Measurements from ENCODE around the gene BNC2.

Gene BNC2

DNA sequence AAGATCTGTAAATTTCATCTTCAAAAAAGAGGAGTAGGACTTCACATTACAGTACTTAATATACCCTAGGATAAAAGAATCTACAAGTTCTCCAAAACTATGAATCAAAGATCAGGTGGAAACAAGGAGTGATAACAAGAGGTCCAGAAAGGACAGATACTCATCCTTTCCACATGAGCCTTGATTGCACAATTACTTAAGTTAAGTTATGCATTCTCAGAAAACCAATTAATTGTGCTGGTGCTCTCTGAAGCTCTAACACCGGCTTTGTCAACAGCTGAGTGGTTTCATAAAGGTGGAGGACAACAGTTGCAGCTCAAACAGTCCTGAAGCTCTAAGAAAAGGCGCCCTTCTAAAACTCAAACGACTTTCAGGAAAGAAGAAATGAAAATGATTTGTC is 251.9 kb downstream of the BNC2 start:
- TF ChIP-seq, protein P1, sequence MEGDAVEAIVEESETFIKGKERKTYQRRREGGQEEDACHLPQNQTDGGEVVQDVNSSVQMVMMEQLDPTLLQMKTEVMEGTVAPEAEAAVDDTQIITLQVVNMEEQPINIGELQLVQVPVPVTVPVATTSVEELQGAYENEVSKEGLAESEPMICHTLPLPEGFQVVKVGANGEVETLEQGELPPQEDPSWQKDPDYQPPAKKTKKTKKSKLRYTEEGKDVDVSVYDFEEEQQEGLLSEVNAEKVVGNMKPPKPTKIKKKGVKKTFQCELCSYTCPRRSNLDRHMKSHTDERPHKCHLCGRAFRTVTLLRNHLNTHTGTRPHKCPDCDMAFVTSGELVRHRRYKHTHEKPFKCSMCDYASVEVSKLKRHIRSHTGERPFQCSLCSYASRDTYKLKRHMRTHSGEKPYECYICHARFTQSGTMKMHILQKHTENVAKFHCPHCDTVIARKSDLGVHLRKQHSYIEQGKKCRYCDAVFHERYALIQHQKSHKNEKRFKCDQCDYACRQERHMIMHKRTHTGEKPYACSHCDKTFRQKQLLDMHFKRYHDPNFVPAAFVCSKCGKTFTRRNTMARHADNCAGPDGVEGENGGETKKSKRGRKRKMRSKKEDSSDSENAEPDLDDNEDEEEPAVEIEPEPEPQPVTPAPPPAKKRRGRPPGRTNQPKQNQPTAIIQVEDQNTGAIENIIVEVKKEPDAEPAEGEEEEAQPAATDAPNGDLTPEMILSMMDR (IDR thresholded peaks at IDR 0.05; ENCODE audit: low read depth, low read length) = no peak
- no peak for DNase-seq (ENCODE audit: extremely low read depth, low read depth)

DNA sequence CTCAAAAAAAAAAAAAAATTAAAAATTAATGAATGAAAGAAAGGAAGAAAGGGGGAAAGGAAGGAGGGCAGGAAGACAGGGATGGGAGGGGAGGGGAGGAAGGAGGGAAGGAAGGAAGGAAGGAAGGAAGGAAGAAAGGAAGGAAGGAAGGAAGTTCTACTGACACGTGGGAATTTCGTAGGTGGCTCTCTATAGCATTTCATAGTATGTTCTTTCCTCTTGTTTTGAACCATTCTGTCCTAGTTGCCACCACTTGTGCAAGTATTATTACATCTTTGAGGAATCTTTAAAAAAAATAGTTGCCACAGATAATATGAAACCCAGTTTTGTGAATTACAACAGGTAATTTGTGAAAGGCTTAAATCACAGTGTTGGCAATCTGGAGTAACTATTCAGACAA is 253.8 kb downstream of the BNC2 start:
- DNase-seq (ENCODE audit: extremely low read depth, low read depth) = no peak
- TF ChIP-seq, protein P1 (IDR thresholded peaks at IDR 0.05; ENCODE audit: low read depth, low read length) = no peak

DNA sequence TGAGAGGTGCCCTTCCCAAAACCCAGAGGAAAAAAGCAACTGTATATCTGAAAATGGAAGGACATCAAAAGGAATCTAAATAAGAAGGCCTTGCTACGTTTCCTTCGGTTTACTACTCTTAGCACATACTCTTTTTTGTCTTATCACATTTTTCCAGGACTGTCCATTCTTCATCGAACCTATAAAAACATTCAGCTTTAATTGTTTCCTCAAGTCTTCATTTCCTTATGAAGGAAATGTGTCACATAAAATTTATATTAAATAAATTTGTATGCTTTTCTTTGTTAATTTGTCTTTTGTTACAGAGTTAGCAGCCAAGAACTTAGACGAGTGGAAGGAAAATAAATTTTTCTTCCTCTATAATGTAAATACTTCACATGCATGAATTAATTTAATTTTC is 255.0 kb downstream of the BNC2 start:
- DNase-seq (ENCODE audit: extremely low read depth, low read depth) = no peak
- TF ChIP-seq, protein P1 (IDR thresholded peaks at IDR 0.05; ENCODE audit: low read depth, low read length) = no peak

DNA sequence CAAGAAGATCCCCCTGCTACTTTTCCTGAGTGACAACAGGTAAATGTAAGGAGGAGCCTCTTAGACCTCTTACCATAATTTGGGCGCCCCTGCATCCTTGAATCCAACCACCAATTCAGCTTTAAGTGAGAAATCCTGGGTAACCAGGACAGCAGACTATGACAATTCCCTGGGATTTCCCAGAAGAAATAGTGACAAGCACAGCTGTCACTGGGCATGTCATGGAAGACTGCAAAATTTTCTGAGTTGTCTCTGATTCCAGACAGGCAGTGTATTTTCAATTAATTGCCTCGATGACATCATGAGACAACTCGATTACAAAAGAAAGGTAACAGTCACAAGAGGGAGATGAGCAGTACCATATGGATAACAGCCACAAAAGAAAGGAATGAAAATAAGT is 256.9 kb downstream of the BNC2 start:
- no peak for DNase-seq (ENCODE audit: extremely low read depth, low read depth)
- TF ChIP-seq, protein P1 (IDR thresholded peaks at IDR 0.05; ENCODE audit: low read depth, low read length) = no peak

DNA sequence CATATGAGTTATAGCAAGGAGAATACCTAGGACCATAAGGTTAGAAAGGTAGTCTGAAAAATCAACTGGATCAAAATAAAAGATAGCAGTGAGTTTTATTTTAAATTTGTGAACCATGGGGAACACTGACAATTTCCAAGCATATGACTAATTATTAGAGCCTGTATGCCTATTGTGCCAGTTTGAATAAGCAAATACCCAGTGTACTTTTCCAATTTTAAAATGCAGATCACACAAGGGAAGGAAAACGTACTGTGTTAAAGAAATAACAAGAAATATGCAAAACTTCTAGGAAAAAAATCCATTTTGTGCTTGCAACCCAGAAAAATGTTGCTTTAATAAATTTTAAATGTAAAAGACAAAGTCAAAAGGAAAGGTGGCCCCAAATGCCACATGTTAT is 257.4 kb downstream of the BNC2 start:
- TF ChIP-seq, protein P1 (IDR thresholded peaks at IDR 0.05; ENCODE audit: low read depth, low read length) = no peak
- DNase-seq (ENCODE audit: extremely low read depth, low read depth) = no peak

DNA sequence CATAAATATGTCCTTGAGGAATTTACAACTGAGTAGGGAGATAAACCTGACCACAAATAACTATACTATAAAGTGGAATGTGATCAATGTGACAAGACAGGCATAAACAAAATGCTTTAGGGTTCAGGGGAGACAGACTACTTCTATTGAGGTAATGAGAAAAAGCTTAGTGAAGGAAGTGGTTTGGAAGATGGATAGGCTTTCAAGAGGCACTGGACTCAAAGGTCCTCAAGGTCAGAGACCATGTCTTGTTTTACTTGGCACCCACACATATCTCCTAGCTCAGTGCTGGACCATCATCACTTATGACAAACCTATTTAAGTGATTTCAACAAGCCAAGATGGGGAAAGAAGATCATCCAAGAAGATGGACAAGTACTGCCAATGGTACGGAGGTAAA is 257.8 kb downstream of the BNC2 start:
- no peak for DNase-seq (ENCODE audit: extremely low read depth, low read depth)
- TF ChIP-seq, protein P1 (IDR thresholded peaks at IDR 0.05; ENCODE audit: low read depth, low read length) = no peak

DNA sequence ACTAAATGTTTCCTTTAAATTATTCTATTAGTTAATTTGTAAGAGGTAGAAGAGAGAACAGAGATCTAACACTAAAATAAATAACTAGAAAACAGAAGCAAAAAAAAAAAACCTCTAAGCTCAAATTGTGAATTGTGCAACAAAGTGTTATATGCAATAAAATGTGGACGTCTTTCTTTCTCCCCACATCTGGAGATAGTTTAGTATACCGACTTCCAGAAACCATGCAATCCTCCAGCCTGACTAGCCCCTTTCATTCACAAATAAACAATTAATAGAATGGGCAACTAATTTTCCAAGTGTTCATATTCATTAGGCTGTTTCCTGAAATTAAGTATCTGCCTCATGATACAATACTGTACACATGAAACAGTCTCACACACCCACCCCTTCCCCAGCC is 258.5 kb downstream of the BNC2 start:
- TF ChIP-seq, protein P1 (IDR thresholded peaks at IDR 0.05; ENCODE audit: low read depth, low read length) = no peak
- peak; percentile 56 for DNase-seq (ENCODE audit: extremely low read depth, low read depth)
